Activated effector memory CD4-positive, alpha-beta T cell treated with Interleukin-2 at 50 U/mL for 16 hours (primary cell): ENCODE results near the gene HHAT.
"Not testable (repeated sequence)": the region's sequence is repeated elsewhere in the genome, so short reads cannot be mapped to it uniquely, and the experiment has no call there.

ENCODE experiments used
- DNase-seq: peaks from one replicate; pipeline ENCODE4 v3.0.0-alpha.2; 2020

Gene HHAT

GRCh38 chr1:210315529-210315928 is 13.2 kb upstream of the HHAT start:
- DNase-seq, result no peak

DNA sequence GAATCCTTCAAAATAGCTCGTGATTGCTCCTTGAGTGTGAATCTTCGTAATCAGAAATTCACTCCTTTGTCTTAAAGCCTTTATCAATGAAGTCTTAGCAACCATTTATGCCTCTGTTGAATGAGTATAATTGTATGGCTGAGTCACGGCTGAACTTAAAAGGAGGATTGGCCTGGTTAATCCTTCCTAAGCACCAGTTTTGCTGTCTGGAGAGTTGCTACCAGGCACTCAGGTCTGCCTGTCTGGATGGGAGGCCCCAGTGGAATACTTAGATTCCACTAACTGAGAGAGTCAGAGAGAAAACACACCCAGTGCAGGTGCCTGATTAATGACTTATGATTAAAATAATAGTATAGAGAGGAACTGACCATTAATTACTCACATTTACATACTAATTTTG is 7.6 kb upstream of the HHAT start:
- no peak for DNase-seq

GRCh38 chr1:210321552-210321951 is 7.2 kb upstream of the HHAT start:
- DNase-seq, result no peak

GRCh38 chr1:210323957-210324356 is 4.7 kb upstream of the HHAT start:
- no peak for DNase-seq

DNA sequence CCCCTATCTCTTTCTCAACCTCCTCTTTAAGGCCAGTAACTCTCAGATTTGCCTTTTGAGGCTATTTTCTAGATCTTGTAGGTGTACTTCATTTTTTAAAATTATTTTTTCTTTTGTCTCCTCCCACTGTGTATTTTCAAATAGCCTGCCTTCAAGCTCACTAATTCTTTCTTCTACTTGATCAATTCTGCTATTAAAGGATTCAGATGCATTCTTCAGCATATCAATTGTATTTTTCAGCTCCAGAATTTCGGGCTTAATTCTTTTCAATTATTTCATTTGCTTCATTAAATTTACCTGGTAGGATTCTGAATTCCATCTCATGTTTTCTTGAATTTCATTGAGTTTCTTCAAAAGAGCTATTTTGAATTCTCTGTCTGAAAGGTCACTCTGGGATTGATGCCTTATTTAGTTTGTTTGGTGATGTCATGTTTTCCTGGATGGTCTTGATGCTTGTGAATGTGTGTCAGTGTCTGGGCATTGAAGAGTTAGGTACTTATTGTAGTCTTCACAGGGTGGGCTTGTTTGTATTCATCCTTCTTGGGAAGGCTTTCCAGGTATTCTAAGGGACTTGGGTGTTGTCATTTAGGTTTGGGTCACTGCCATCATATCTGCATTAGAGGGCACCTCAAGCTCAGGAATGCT is 3.6 kb upstream of the HHAT start:
- DNase-seq, result no peak

DNA sequence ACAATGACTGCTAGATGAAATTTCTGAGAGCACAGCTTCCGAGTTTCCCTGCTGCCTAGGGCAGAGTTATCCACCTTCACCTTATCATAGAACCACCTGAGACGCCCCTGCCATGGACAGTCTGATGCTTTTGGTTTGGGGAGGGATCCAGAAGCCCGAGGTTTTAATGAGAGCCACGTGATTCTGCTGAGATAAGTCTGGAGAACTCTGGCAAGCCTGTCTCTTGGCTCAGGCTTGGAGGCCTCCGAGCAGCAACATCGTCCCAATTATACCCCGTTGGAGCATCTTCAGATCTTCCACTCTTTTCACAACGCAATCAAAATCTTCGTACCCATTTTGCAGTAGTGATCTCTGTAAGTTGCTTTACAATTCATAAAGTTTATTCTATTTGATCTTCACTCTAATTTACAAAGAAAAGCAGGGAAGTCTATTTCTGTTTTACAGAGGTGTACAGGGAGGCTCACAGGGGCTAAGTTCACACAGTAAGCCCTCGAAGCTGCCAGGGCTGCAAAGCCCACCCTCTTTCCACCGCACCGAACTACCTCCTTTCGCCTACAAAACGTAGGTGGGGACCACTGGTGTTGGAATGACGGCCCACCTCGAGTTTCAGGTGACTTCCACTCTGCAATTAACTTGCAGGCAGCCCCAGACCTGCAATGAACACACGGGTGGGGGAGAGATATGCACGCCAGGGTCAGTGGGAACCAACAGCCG is 513 bp upstream of the HHAT start:
- no peak for DNase-seq

- no peak for DNase-seq
Measured at GRCh38 chr1:210330279-210330866, 1.7 kb downstream of the HHAT start.

- DNase-seq, result no peak
Measured at GRCh38 chr1:210332233-210332632, 3.5 kb downstream of the HHAT start.

DNA sequence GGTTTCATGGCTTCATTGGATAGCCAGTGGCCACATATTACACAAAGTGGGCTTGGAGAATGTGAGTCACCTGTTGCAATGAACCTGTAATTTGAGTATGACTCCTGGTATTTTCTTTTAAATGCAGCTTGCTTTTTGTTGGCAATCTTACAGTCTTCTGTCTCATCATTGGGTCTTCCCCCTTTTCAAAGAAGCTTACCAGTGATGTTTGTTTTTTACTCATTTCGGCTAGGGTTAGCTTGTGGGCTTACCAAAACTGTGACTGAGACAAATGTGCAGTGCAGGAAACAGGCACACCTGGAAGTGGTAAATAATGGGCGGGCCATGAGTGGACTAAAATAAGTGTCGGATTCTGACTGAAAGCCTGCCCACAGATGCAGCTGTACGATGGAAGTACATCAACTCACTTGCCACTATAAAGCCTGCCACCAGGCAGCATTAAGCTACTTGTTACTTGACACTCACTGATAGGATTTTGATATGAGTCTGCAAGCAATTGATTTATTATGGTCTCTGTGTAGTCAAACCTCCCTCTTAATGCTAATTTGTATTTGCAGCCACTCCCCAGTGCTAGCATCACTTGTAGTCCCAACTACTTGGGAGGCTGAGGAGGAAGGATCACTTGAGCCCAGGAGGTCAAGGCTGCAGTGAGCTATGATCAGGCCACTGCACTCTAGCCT is 4.2 kb downstream of the HHAT start:
- DNase-seq, result peak; percentile 60

GRCh38 chr1:210335001-210335400 is 6.3 kb downstream of the HHAT start:
- DNase-seq, result no peak

GRCh38 chr1:210336362-210336761 is 7.7 kb downstream of the HHAT start:
- no peak for DNase-seq

- no peak for DNase-seq
Measured at GRCh38 chr1:210339500-210339899, 10.8 kb downstream of the HHAT start.

GRCh38 chr1:210340311-210340710 is 11.6 kb downstream of the HHAT start:
- DNase-seq, result no peak

GRCh38 chr1:210340841-210341240 is 12.1 kb downstream of the HHAT start:
- no peak for DNase-seq

DNA sequence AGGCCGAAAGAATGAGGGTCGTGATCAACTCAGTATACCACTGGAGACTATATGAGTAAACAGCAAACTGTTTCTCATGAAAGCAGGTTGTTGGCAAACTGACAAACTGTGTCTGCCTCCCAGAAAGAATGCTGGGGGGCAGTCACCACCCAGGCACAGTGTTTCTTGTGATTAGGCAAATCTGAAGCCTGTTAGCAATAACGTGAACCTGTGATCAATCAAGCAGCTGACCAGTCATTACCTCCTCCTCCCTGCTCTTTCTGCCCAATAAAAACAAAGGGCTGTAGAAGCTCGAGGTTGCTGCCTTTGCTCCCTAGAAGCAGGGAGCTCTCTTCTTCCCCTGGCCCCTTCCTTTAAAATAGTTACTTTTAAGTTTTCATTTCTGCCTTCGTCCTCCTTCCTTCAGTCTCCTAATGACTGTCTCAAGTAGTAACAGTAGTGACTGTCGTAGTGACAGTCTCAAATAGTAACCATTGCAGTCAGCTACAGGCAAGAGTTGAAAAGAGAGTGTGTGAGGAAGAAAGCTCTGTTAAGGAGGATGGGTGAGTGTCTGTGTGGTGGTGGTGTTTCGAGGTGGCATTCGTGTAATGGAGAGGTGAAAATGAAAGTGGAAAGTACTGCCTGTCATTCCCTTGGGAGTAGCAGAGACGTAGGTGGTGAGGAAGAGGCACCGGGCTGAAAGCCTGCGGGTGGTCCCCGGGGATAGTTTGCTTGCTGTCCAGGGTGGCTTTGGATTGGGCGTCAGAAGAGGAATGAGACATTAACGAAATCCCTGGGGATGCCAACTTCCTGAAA is 14.5 kb downstream of the HHAT start:
- no peak for DNase-seq

GRCh38 chr1:210344706-210345105 is 16.0 kb downstream of the HHAT start:
- DNase-seq, result no peak

DNA sequence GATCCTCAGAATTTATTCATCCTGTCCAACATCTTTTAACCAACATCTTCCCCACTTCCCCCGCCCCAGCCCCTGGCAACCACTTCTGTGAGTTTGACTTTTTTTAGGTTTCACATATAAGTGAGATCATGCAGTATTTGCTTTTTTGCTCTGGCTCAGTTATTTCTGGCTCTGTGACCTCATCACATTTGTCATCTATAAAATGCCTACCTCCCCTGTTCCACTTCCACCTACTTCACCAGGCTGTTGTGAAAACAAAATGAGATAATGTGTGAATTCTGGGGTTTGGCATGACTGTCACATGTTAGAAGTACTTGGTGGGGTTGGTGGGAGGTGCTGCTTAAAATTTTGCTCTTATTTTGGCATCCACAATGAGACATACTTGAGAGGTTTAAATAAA is 18.4 kb downstream of the HHAT start:
- no peak for DNase-seq

- no peak for DNase-seq
Measured at GRCh38 chr1:210351496-210351895, 22.8 kb downstream of the HHAT start.

GRCh38 chr1:210352575-210352974 is 23.9 kb downstream of the HHAT start:
- no peak for DNase-seq

DNA sequence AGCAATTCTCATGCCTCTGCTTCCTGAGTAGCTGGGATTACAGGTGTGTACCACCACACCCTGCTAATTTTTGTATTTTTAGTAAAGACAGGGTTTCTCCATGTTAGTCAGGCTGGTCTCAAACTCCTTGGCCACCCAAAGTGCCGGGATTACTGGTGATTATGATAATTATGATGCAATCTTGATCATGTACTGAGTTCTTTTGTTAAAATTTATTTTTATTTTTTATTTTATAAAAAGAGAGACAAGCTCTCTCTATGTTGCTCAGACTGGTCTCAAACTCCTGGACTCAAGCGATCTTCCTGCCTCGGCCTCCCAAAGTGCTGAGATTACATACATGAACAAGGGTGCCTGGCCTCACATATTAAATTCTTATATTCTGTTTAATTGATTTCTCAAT is 25.6 kb downstream of the HHAT start:
- DNase-seq, result not testable (repeated sequence)

GRCh38 chr1:210358626-210359025 is 29.9 kb downstream of the HHAT start:
- DNase-seq, result no peak

- DNase-seq, result no peak
Measured at GRCh38 chr1:210359255-210359654, 30.6 kb downstream of the HHAT start.

DNA sequence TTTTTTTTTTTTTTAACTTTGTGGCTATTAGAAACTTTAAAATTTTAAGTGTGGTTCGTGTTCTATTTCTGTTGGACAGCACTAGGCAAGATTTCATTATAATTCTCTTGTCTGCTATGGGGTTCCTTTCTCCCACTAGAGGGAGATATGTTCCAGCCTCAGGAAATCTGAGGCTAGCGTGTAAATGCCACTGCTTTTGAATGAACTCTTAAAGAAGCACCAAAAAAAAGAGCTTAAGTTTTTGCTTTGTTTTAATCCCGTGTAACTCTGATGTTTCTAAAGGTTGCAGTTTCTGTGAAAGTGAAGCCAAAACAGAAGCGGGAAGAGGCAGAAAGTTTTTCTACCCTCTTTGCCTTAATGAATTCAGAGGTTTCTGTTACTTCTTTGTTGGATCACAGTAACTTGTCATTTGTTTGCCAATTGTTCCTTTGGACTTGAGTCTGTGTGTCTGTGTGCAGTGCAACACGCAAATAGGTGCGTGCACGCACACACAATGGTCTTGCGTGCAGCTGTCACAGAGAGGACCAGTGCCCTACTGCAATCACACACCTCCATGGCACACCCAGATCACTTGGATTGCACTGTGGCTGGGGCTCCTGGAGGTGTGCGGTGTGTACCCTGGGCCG is 32.3 kb downstream of the HHAT start:
- DNase-seq, result no peak
